Measurements from ENCODE around the gene LMCD1. TPM values are rescaled to one million over a fixed set of nuclear protein-coding genes. Genes with fewer than 3 reads are reported as not detected.

The LMCD1 gene
- total RNA-seq, 2 experiments from 2014 or later, result 0.81 to 0.94 TPM

- Mint-ChIP-seq H3K9me3 (no peaks in the 10 kb centered on the region), H3K4me1 (ENCODE audit: low read depth) (no peaks in the 10 kb centered on the region), H3K27ac (no peak overlapping the region), H3K27me3 (ENCODE audit: low read depth) (no peaks in the 10 kb centered on the region), H3K4me3 (no peak overlapping the region), H3K36me3 (ENCODE audit: low read depth) (no peaks in the 10 kb centered on the region)
- intact Hi-C loops (cut with micrococcal nuclease), result no loop called here
- CTCF ChIA-PET, result no interaction called here
- DNase-seq, result no peak
Measured at GRCh38 chr3:8563597-8563996, 62.0 kb downstream of the LMCD1 start.

GRCh38 chr3:8565376-8565775 is 63.8 kb downstream of the LMCD1 start:
- no peak overlapping the region for H3K4me3 Mint-ChIP-seq
- H3K27me3 Mint-ChIP-seq (ENCODE audit: low read depth), result no peaks in the 10 kb centered on the region
- CTCF ChIA-PET, result no interaction called here
- no peaks in the 10 kb centered on the region for H3K36me3 Mint-ChIP-seq (ENCODE audit: low read depth)
- no peak overlapping the region for H3K27ac Mint-ChIP-seq
- DNase-seq, result no peak
- intact Hi-C loops (cut with micrococcal nuclease), result no loop called here
- peaks cover 1% of the 10 kb centered on the region for H3K4me1 Mint-ChIP-seq (ENCODE audit: low read depth)
- H3K9me3 Mint-ChIP-seq, result no peaks in the 10 kb centered on the region

GRCh38 chr3:8567784-8568575 is 66.4 kb downstream of the LMCD1 start:
- DNase-seq, result no peak
- Mint-ChIP-seq H3K9me3 (no peaks in the 10 kb centered on the region), H3K4me3 (no peak overlapping the region), H3K27ac (no peak overlapping the region), H3K4me1 (ENCODE audit: low read depth) (peaks cover 16% of the 10 kb centered on the region), H3K36me3 (ENCODE audit: low read depth) (no peaks in the 10 kb centered on the region), H3K27me3 (ENCODE audit: low read depth) (no peaks in the 10 kb centered on the region)
- intact Hi-C loops (cut with micrococcal nuclease), result no loop called here
- CTCF ChIA-PET, result no interaction called here

GRCh38 chr3:8571256-8571655 is 69.6 kb downstream of the LMCD1 start:
- CTCF ChIA-PET, result no interaction called here
- no peak overlapping the region for H3K27ac Mint-ChIP-seq
- H3K36me3 Mint-ChIP-seq (ENCODE audit: low read depth), result no peaks in the 10 kb centered on the region
- no peaks in the 10 kb centered on the region for H3K9me3 Mint-ChIP-seq
- H3K27me3 Mint-ChIP-seq (ENCODE audit: low read depth), result no peaks in the 10 kb centered on the region
- intact Hi-C loops (cut with micrococcal nuclease), result no loop called here
- H3K4me3 Mint-ChIP-seq, result no peak overlapping the region
- DNase-seq, result no peak
- H3K4me1 Mint-ChIP-seq (ENCODE audit: low read depth), result peaks cover 16% of the 10 kb centered on the region

- no peaks in the 10 kb centered on the region for H3K9me3 Mint-ChIP-seq
Measured at GRCh38 chr3:8573342-8573926, 71.8 kb downstream of the LMCD1 start.

GRCh38 chr3:8574040-8574669 is 72.5 kb downstream of the LMCD1 start:
- H3K4me1 Mint-ChIP-seq (ENCODE audit: low read depth), result peaks cover 16% of the 10 kb centered on the region
- CTCF ChIA-PET, result interaction anchor here (0.7 kb wide), 1 partner anchor 44 kb away, joined by 3 read pairs; no protein-coding TSS in a partner anchor

More at GRCh38 chr3:8573342-8573926, 71.8 kb downstream of the LMCD1 start:
- Mint-ChIP-seq H3K27me3 (ENCODE audit: low read depth) (no peaks in the 10 kb centered on the region), H3K4me1 (ENCODE audit: low read depth) (peaks cover 16% of the 10 kb centered on the region), H3K4me3 (no peak overlapping the region), H3K27ac (no peak overlapping the region), H3K36me3 (ENCODE audit: low read depth) (no peaks in the 10 kb centered on the region)
- no peak for DNase-seq
- CTCF ChIA-PET, result no interaction called here
- intact Hi-C loops (cut with micrococcal nuclease), result no loop called here

GRCh38 chr3:8574670-8575322 is 73.2 kb downstream of the LMCD1 start:
- intact Hi-C loops (cut with micrococcal nuclease), result no loop called here
- H3K27ac Mint-ChIP-seq, result no peak overlapping the region
- peaks cover 16% of the 10 kb centered on the region for H3K4me1 Mint-ChIP-seq (ENCODE audit: low read depth)
- no peaks in the 10 kb centered on the region for H3K36me3 Mint-ChIP-seq (ENCODE audit: low read depth)
- no peak overlapping the region for H3K4me3 Mint-ChIP-seq
- CTCF ChIA-PET, result interaction anchor here (0.7 kb wide), 1 partner anchor 45 kb away, joined by 3 read pairs; no protein-coding TSS in a partner anchor
- H3K9me3 Mint-ChIP-seq, result no peaks in the 10 kb centered on the region
- no peak for DNase-seq
- no peaks in the 10 kb centered on the region for H3K27me3 Mint-ChIP-seq (ENCODE audit: low read depth)

More at GRCh38 chr3:8574040-8574669, 72.5 kb downstream of the LMCD1 start:
- no peaks in the 10 kb centered on the region for H3K36me3 Mint-ChIP-seq (ENCODE audit: low read depth)
- no peaks in the 10 kb centered on the region for H3K9me3 Mint-ChIP-seq
- no peaks in the 10 kb centered on the region for H3K27me3 Mint-ChIP-seq (ENCODE audit: low read depth)
- H3K27ac Mint-ChIP-seq, result no peak overlapping the region
- H3K4me3 Mint-ChIP-seq, result no peak overlapping the region
- intact Hi-C loops (cut with micrococcal nuclease), result no loop called here
- DNase-seq, result no peak

- DNase-seq, result no peak
- peaks cover 13% of the 10 kb centered on the region for H3K4me1 Mint-ChIP-seq (ENCODE audit: low read depth)
- no peaks in the 10 kb centered on the region for H3K9me3 Mint-ChIP-seq
- no peak overlapping the region for H3K27ac Mint-ChIP-seq
- CTCF ChIA-PET, result no interaction called here
- H3K27me3 Mint-ChIP-seq (ENCODE audit: low read depth), result no peaks in the 10 kb centered on the region
- H3K4me3 Mint-ChIP-seq, result no peak overlapping the region
- H3K36me3 Mint-ChIP-seq (ENCODE audit: low read depth), result no peaks in the 10 kb centered on the region
- intact Hi-C loops (cut with micrococcal nuclease), result no loop called here
Measured at GRCh38 chr3:8575364-8576104, 73.9 kb downstream of the LMCD1 start.

- H3K36me3 Mint-ChIP-seq (ENCODE audit: low read depth), result no peaks in the 10 kb centered on the region
- DNase-seq, result no peak
- no peaks in the 10 kb centered on the region for H3K9me3 Mint-ChIP-seq
- no peak overlapping the region for H3K4me3 Mint-ChIP-seq
- no peak overlapping the region for H3K27ac Mint-ChIP-seq
- CTCF ChIA-PET, result no interaction called here
- no peaks in the 10 kb centered on the region for H3K27me3 Mint-ChIP-seq (ENCODE audit: low read depth)
- peaks cover 4% of the 10 kb centered on the region for H3K4me1 Mint-ChIP-seq (ENCODE audit: low read depth)
- intact Hi-C loops (cut with micrococcal nuclease), result no loop called here
Measured at GRCh38 chr3:8576436-8576835, 74.8 kb downstream of the LMCD1 start.

GRCh38 chr3:8576841-8577571 is 75.4 kb downstream of the LMCD1 start:
- Mint-ChIP-seq H3K36me3 (ENCODE audit: low read depth) (no peaks in the 10 kb centered on the region), H3K27ac (no peak overlapping the region), H3K4me1 (ENCODE audit: low read depth) (no peaks in the 10 kb centered on the region), H3K27me3 (ENCODE audit: low read depth) (no peaks in the 10 kb centered on the region), H3K9me3 (no peaks in the 10 kb centered on the region), H3K4me3 (no peak overlapping the region)
- no peak for DNase-seq
- intact Hi-C loops (cut with micrococcal nuclease), result no loop called here
- CTCF ChIA-PET, result interaction anchor here (0.6 kb wide), 1 partner anchor 56 kb away, joined by 4 read pairs; no protein-coding TSS in a partner anchor

GRCh38 chr3:8578282-8578681 is 76.7 kb downstream of the LMCD1 start:
- no peak overlapping the region for H3K27ac Mint-ChIP-seq
- no peaks in the 10 kb centered on the region for H3K4me1 Mint-ChIP-seq (ENCODE audit: low read depth)
- no peak overlapping the region for H3K4me3 Mint-ChIP-seq
- no peaks in the 10 kb centered on the region for H3K27me3 Mint-ChIP-seq (ENCODE audit: low read depth)
- CTCF ChIA-PET, result no interaction called here
- H3K9me3 Mint-ChIP-seq, result no peaks in the 10 kb centered on the region
- no peak for DNase-seq
- no peaks in the 10 kb centered on the region for H3K36me3 Mint-ChIP-seq (ENCODE audit: low read depth)
- intact Hi-C loops (cut with micrococcal nuclease), result no loop called here
